BE2C (cell line): ENCODE measurements around the gene SLX4.

Experiments used
- DNase-seq: peaks from one replicate; pipeline ENCODE4 v3.0.0-alpha.2; 2020
- H3K27me3 ChIP-seq: fragments of 250-450 bp; sonication (Bioruptor Pico); 2 replicates; pipeline ENCODE4 v1.5.1; 2020; ENCODE audit warnings: mild to moderate bottlenecking
- H3K36me3 ChIP-seq: fragments of 250-450 bp; sonication (Bioruptor Pico); 2 replicates; pipeline ENCODE4 v1.5.1; 2020; ENCODE audit warnings: mild to moderate bottlenecking
- H3K4me1 ChIP-seq: fragments of 250-450 bp; sonication (Bioruptor Pico); 2 replicates; pipeline ENCODE4 v1.5.1; 2020
- H3K4me3 ChIP-seq: 2 replicates; pipeline ENCODE4 v1.5.1; 2011; ENCODE audit warnings: low read depth, low read length
- H3K9me3 ChIP-seq: fragments of 250-450 bp; sonication (Bioruptor Pico); 2 replicates; pipeline ENCODE4 v1.5.1; 2020
- TF ChIP-seq, protein P1 (sequence below): IDR thresholded peaks from 2 replicates; pipeline ENCODE4 v1.5.1; 2012; ENCODE audit warnings: mild to moderate bottlenecking, low read depth, low read length

Gene SLX4

DNA sequence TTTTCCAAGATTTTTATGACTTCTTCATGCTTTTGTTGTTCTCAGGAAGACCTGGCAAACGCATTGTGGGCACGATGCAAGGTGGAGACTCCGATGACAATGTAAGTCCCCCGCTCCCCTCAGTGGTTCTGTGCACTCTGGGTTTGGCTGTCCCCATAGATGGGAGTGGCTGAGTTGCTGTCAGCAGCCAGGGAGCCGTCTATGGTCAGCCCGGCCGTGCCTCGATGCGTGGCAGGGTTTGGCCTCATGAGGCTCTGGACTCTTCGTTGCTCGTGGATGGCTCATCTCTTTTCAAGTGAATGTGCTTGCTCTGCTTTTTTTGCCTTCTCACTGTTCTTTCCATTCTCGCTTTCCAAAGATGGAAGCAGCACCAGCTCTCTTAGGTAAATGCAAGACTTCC is 78.7 kb downstream of the SLX4 start:
- Histone ChIP-seq H3K4me1 (no peaks in the 10 kb centered on the region), H3K4me3 (no peak overlapping the region), H3K27me3 (no peaks in the 10 kb centered on the region), H3K9me3 (no peaks in the 10 kb centered on the region), H3K36me3 (peaks cover 28% of the 10 kb centered on the region)
- TF ChIP-seq, protein P1, sequence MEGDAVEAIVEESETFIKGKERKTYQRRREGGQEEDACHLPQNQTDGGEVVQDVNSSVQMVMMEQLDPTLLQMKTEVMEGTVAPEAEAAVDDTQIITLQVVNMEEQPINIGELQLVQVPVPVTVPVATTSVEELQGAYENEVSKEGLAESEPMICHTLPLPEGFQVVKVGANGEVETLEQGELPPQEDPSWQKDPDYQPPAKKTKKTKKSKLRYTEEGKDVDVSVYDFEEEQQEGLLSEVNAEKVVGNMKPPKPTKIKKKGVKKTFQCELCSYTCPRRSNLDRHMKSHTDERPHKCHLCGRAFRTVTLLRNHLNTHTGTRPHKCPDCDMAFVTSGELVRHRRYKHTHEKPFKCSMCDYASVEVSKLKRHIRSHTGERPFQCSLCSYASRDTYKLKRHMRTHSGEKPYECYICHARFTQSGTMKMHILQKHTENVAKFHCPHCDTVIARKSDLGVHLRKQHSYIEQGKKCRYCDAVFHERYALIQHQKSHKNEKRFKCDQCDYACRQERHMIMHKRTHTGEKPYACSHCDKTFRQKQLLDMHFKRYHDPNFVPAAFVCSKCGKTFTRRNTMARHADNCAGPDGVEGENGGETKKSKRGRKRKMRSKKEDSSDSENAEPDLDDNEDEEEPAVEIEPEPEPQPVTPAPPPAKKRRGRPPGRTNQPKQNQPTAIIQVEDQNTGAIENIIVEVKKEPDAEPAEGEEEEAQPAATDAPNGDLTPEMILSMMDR, result no peak
- no peak for DNase-seq
